ENCODE results near the gene P2RY8.

Gene P2RY8

GRCh38 chrX:1511150-1511549, 25.8 kb downstream of the P2RY8 start:
- H3K9me3 ChIP-seq (ENCODE audit: insufficient read depth, low read depth, low read length): no peaks in the 10 kb centered on the region
- WGBS: 80% methylated on average over 5 of the region's 5 CpGs
- no peaks in the 10 kb centered on the region for H3K36me3 ChIP-seq (ENCODE audit: insufficient read depth, low read length)
- no peaks in the 10 kb centered on the region for H3K4me1 ChIP-seq (ENCODE audit: insufficient read depth, low read length)
- no peaks in the 10 kb centered on the region for H3K27me3 ChIP-seq (ENCODE audit: insufficient read depth, low read length)
- no peak overlapping the region for H3K4me3 ChIP-seq (ENCODE audit: low read length)
- H3K9ac ChIP-seq (ENCODE audit: low read depth, low read length): no peak overlapping the region
- no peak overlapping the region for H3K27ac ChIP-seq (ENCODE audit: low read depth, low read length)

- H3K27ac ChIP-seq (ENCODE audit: low read depth, low read length): no peak overlapping the region
- no peak overlapping the region for H3K4me3 ChIP-seq (ENCODE audit: low read length)
- H3K27me3 ChIP-seq (ENCODE audit: insufficient read depth, low read length): no peaks in the 10 kb centered on the region
- no peaks in the 10 kb centered on the region for H3K4me1 ChIP-seq (ENCODE audit: insufficient read depth, low read length)
- WGBS: 87% methylated on average over 40 of the region's 40 CpGs
- no peaks in the 10 kb centered on the region for H3K9me3 ChIP-seq (ENCODE audit: insufficient read depth, low read depth, low read length)
- no peaks in the 10 kb centered on the region for H3K36me3 ChIP-seq (ENCODE audit: insufficient read depth, low read length)
- no peak overlapping the region for H3K9ac ChIP-seq (ENCODE audit: low read depth, low read length)
Observed at GRCh38 chrX:1507511-1508463, 29.2 kb downstream of the P2RY8 start.

- Histone ChIP-seq H3K4me3 (ENCODE audit: low read length) (no peak overlapping the region), H3K27me3 (ENCODE audit: insufficient read depth, low read length) (no peaks in the 10 kb centered on the region), H3K9ac (ENCODE audit: low read depth, low read length) (no peak overlapping the region), H3K4me1 (ENCODE audit: insufficient read depth, low read length) (no peaks in the 10 kb centered on the region), H3K27ac (ENCODE audit: low read depth, low read length) (no peak overlapping the region), H3K36me3 (ENCODE audit: insufficient read depth, low read length) (no peaks in the 10 kb centered on the region), H3K9me3 (ENCODE audit: insufficient read depth, low read depth, low read length) (no peaks in the 10 kb centered on the region)
- 77% methylated on average over 15 of the region's 15 CpGs for WGBS
Observed at GRCh38 chrX:1506916-1507315, 30.1 kb downstream of the P2RY8 start.

- Histone ChIP-seq H3K4me3 (ENCODE audit: low read length) (no peak overlapping the region), H3K4me1 (ENCODE audit: insufficient read depth, low read length) (no peaks in the 10 kb centered on the region), H3K9ac (ENCODE audit: low read depth, low read length) (no peak overlapping the region), H3K27me3 (ENCODE audit: insufficient read depth, low read length) (no peaks in the 10 kb centered on the region), H3K9me3 (ENCODE audit: insufficient read depth, low read depth, low read length) (no peaks in the 10 kb centered on the region), H3K27ac (ENCODE audit: low read depth, low read length) (no peak overlapping the region), H3K36me3 (ENCODE audit: insufficient read depth, low read length) (no peaks in the 10 kb centered on the region)
- 92% methylated on average over 8 of the region's 8 CpGs for WGBS
Observed at GRCh38 chrX:1502853-1503252, 34.1 kb downstream of the P2RY8 start.

- Histone ChIP-seq H3K9ac (ENCODE audit: low read depth, low read length) (no peak overlapping the region), H3K27me3 (ENCODE audit: insufficient read depth, low read length) (no peaks in the 10 kb centered on the region), H3K4me1 (ENCODE audit: insufficient read depth, low read length) (no peaks in the 10 kb centered on the region), H3K27ac (ENCODE audit: low read depth, low read length) (no peak overlapping the region), H3K36me3 (ENCODE audit: insufficient read depth, low read length) (no peaks in the 10 kb centered on the region), H3K4me3 (ENCODE audit: low read length) (no peak overlapping the region), H3K9me3 (ENCODE audit: insufficient read depth, low read depth, low read length) (no peaks in the 10 kb centered on the region)
- WGBS: 87% methylated on average over 12 of the region's 12 CpGs
Observed at GRCh38 chrX:1502241-1502640, 34.7 kb downstream of the P2RY8 start.

- Histone ChIP-seq H3K27me3 (ENCODE audit: insufficient read depth, low read length) (no peaks in the 10 kb centered on the region), H3K27ac (ENCODE audit: low read depth, low read length) (no peak overlapping the region), H3K4me1 (ENCODE audit: insufficient read depth, low read length) (no peaks in the 10 kb centered on the region)
Observed at GRCh38 chrX:1500701-1501624, 36.0 kb downstream of the P2RY8 start.

GRCh38 chrX:1496076-1496475, 40.9 kb downstream of the P2RY8 start:
- Histone ChIP-seq H3K27me3 (ENCODE audit: insufficient read depth, low read length) (no peaks in the 10 kb centered on the region), H3K27ac (ENCODE audit: low read depth, low read length) (no peak overlapping the region)
- 87% methylated on average over 12 of the region's 12 CpGs for WGBS

More at GRCh38 chrX:1500701-1501624, 36.0 kb downstream of the P2RY8 start:
- WGBS: 92% methylated on average over 22 of the region's 23 CpGs
- no peak overlapping the region for H3K4me3 ChIP-seq (ENCODE audit: low read length)
- no peaks in the 10 kb centered on the region for H3K9me3 ChIP-seq (ENCODE audit: insufficient read depth, low read depth, low read length)
- no peaks in the 10 kb centered on the region for H3K36me3 ChIP-seq (ENCODE audit: insufficient read depth, low read length)
- no peak overlapping the region for H3K9ac ChIP-seq (ENCODE audit: low read depth, low read length)

GRCh38 chrX:1493877-1494510, 43.0 kb downstream of the P2RY8 start:
- H3K9ac ChIP-seq (ENCODE audit: low read depth, low read length): no peak overlapping the region
- no peaks in the 10 kb centered on the region for H3K9me3 ChIP-seq (ENCODE audit: insufficient read depth, low read depth, low read length)
- no peaks in the 10 kb centered on the region for H3K36me3 ChIP-seq (ENCODE audit: insufficient read depth, low read length)
- H3K27ac ChIP-seq (ENCODE audit: low read depth, low read length): no peak overlapping the region; the same call in 1 of the 2 replicates
- H3K27me3 ChIP-seq (ENCODE audit: insufficient read depth, low read length): no peaks in the 10 kb centered on the region
- H3K4me1 ChIP-seq (ENCODE audit: insufficient read depth, low read length): no peaks in the 10 kb centered on the region
- WGBS: 45% methylated on average over 15 of the region's 15 CpGs
- peak overlapping the region; percentile 10; the same call in 1 of the 2 replicates for H3K4me3 ChIP-seq (ENCODE audit: low read length)

More at GRCh38 chrX:1496076-1496475, 40.9 kb downstream of the P2RY8 start:
- H3K9me3 ChIP-seq (ENCODE audit: insufficient read depth, low read depth, low read length): no peaks in the 10 kb centered on the region
- H3K36me3 ChIP-seq (ENCODE audit: insufficient read depth, low read length): no peaks in the 10 kb centered on the region
- no peak overlapping the region for H3K4me3 ChIP-seq (ENCODE audit: low read length)
- H3K4me1 ChIP-seq (ENCODE audit: insufficient read depth, low read length): no peaks in the 10 kb centered on the region
- no peak overlapping the region for H3K9ac ChIP-seq (ENCODE audit: low read depth, low read length)

- no peak overlapping the region; the same call in 1 of the 2 replicates for H3K27ac ChIP-seq (ENCODE audit: low read depth, low read length)
- H3K27me3 ChIP-seq (ENCODE audit: insufficient read depth, low read length): no peaks in the 10 kb centered on the region
- peak overlapping the region; percentile 10; the same call in 1 of the 2 replicates for H3K4me3 ChIP-seq (ENCODE audit: low read length)
- H3K4me1 ChIP-seq (ENCODE audit: insufficient read depth, low read length): no peaks in the 10 kb centered on the region
- WGBS: 30% methylated on average over 16 of the region's 16 CpGs
- no peak overlapping the region for H3K9ac ChIP-seq (ENCODE audit: low read depth, low read length)
- no peaks in the 10 kb centered on the region for H3K9me3 ChIP-seq (ENCODE audit: insufficient read depth, low read depth, low read length)
- no peaks in the 10 kb centered on the region for H3K36me3 ChIP-seq (ENCODE audit: insufficient read depth, low read length)
Observed at GRCh38 chrX:1493412-1493811, 43.6 kb downstream of the P2RY8 start.

- H3K36me3 ChIP-seq (ENCODE audit: insufficient read depth, low read length): no peaks in the 10 kb centered on the region
Observed at GRCh38 chrX:1492421-1493012, 44.5 kb downstream of the P2RY8 start.

More at GRCh38 chrX:1492421-1493012, 44.5 kb downstream of the P2RY8 start:
- Histone ChIP-seq H3K9me3 (ENCODE audit: insufficient read depth, low read depth, low read length) (no peaks in the 10 kb centered on the region), H3K4me1 (ENCODE audit: insufficient read depth, low read length) (no peaks in the 10 kb centered on the region), H3K27me3 (ENCODE audit: insufficient read depth, low read length) (no peaks in the 10 kb centered on the region), H3K4me3 (ENCODE audit: low read length) (no peak overlapping the region), H3K27ac (ENCODE audit: low read depth, low read length) (no peak overlapping the region), H3K9ac (ENCODE audit: low read depth, low read length) (no peak overlapping the region)
- WGBS: 82% methylated on average over 9 of the region's 9 CpGs

Measured in HUES64 (cell line).